ENCODE measurements around the gene C10orf88. TPM values are rescaled to one million over a fixed set of nuclear protein-coding genes. Genes with fewer than 3 reads are reported as not detected.

The C10orf88 gene
- total and polyA plus RNA-seq, 2 of the 8 experiments (the other 6 are each of a cell fraction or from before 2014, with no cell fraction given), result 3.2 to 11.0 TPM

Other genes starting within 250 kb of the C10orf88 start
- 11.9 and 13.0 TPM in 2 replicates for gene CUZD1, start 108.4 kb downstream of the C10orf88 start, total RNA-seq (2021; fragmentation: NEBNext Ultra II Directional; extraction: Animal tissue kit (Norgen Biotek cat#: 25700))
- gene CUZD1, start 108.4 kb downstream of the C10orf88 start, polyA plus RNA-seq (2011; rRNA removed), result 15.1 and 30.0 TPM in 2 replicates
- 0.50 and 0.73 TPM in 2 replicates for gene FAM24B, start 74.6 kb downstream of the C10orf88 start, total RNA-seq (2021; fragmentation: NEBNext Ultra II Directional; extraction: Animal tissue kit (Norgen Biotek cat#: 25700))
- 0.55 and 0.56 TPM in 2 replicates for gene FAM24B, start 74.6 kb downstream of the C10orf88 start, polyA plus RNA-seq (2011; rRNA removed)
- gene FAM24A, start 43.6 kb downstream of the C10orf88 start, total RNA-seq (2021; fragmentation: NEBNext Ultra II Directional; extraction: Animal tissue kit (Norgen Biotek cat#: 25700)), result not detected in 2 replicates
- gene FAM24A, start 43.6 kb downstream of the C10orf88 start, polyA plus RNA-seq (2011; rRNA removed), result not detected in 2 replicates
- gene PSTK, start 26.2 kb upstream of the C10orf88 start, total RNA-seq (2021; fragmentation: NEBNext Ultra II Directional; extraction: Animal tissue kit (Norgen Biotek cat#: 25700)), result 4.3 and 6.6 TPM in 2 replicates
- 3.8 and 4.4 TPM in 2 replicates for gene PSTK, start 26.2 kb upstream of the C10orf88 start, polyA plus RNA-seq (2011; rRNA removed)
- gene IKZF5, start 54.6 kb upstream of the C10orf88 start, total RNA-seq (2021; fragmentation: NEBNext Ultra II Directional; extraction: Animal tissue kit (Norgen Biotek cat#: 25700)), result 15.3 and 15.7 TPM in 2 replicates
- gene IKZF5, start 54.6 kb upstream of the C10orf88 start, polyA plus RNA-seq (2011; rRNA removed), result 3.8 and 5.2 TPM in 2 replicates
- gene ACADSB, start 54.8 kb upstream of the C10orf88 start, total RNA-seq (2021; fragmentation: NEBNext Ultra II Directional; extraction: Animal tissue kit (Norgen Biotek cat#: 25700)), result 11.2 and 12.4 TPM in 2 replicates
- 3.3 and 5.6 TPM in 2 replicates for gene ACADSB, start 54.8 kb upstream of the C10orf88 start, polyA plus RNA-seq (2011; rRNA removed)
- gene HMX3, start 181.7 kb upstream of the C10orf88 start, total RNA-seq (2021; fragmentation: NEBNext Ultra II Directional; extraction: Animal tissue kit (Norgen Biotek cat#: 25700)), result 0.27 TPM in 1 of 2 replicates, not detected in the other
- gene HMX3, start 181.7 kb upstream of the C10orf88 start, polyA plus RNA-seq (2011; rRNA removed), result 0.05 and 0.25 TPM in 2 replicates
- gene HMX2, start 193.9 kb upstream of the C10orf88 start, total RNA-seq (2021; fragmentation: NEBNext Ultra II Directional; extraction: Animal tissue kit (Norgen Biotek cat#: 25700)), result 1.3 and 2.0 TPM in 2 replicates
- 2.2 and 2.7 TPM in 2 replicates for gene HMX2, start 193.9 kb upstream of the C10orf88 start, polyA plus RNA-seq (2011; rRNA removed)
- gene BUB3, start 200.2 kb upstream of the C10orf88 start, total RNA-seq (2021; fragmentation: NEBNext Ultra II Directional; extraction: Animal tissue kit (Norgen Biotek cat#: 25700)), result 184 and 207 TPM in 2 replicates
- gene BUB3, start 200.2 kb upstream of the C10orf88 start, polyA plus RNA-seq (2011; rRNA removed), result 183 and 187 TPM in 2 replicates